ENCODE measurements around the gene FANCI. TPM values are rescaled to one million over a fixed set of nuclear protein-coding genes. Genes with fewer than 3 reads are reported as not detected.

The FANCI gene
- total RNA-seq, 2 donors from 2014 or later: 94.5 to 173 TPM

DNA sequence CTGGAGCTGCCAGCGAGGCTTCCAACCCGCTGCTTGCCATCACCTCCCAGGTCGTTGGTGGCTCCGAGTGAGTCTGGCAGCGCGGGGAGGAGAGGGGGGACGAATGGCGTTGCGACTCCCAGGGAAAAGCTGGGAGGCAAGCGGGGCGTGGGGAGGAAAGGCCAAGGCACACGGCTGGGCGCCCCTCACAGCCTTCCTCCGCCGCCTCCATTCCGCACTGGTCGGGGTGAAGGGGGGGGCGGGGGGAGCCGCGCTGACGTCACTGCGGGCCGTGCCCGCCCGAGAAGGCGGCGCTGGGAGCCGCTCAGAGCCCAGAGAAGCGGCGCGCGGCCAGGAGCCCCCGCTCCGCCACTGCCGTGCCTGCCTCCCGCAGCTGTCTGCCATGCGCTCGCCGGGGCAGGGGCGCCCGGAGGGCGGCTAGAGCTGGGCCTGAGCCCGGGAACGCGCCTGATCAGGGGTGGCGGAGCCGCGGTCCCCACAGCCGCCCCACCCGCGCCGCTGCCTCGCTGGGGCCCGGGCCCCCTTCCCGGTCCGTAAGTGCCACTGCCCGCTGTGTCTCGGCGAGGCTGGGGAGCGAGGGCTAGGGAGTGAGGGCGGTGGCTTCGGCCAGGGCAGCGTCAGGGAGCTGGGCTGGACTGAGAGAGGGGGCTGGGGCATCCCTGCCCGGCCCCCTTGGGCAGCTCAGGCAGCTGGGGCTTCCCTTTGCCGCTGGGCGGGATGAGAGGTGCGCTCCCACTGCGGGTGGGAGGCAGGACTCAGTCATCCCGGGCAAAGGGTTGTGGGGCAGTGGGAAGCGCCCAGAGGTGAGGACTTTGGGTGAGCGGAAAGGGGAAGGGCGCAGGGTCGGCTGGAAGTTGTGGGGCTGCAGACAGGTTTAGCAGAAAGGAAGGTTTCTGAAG is 118.7 kb downstream of the FANCI start:
- H3K27me3 Mint-ChIP-seq (ENCODE audit: insufficient read depth): peaks cover 98% of the 10 kb centered on the region
- H3K4me1 Mint-ChIP-seq: peaks cover 4% of the 10 kb centered on the region
- TF ChIP-seq, protein P1, sequence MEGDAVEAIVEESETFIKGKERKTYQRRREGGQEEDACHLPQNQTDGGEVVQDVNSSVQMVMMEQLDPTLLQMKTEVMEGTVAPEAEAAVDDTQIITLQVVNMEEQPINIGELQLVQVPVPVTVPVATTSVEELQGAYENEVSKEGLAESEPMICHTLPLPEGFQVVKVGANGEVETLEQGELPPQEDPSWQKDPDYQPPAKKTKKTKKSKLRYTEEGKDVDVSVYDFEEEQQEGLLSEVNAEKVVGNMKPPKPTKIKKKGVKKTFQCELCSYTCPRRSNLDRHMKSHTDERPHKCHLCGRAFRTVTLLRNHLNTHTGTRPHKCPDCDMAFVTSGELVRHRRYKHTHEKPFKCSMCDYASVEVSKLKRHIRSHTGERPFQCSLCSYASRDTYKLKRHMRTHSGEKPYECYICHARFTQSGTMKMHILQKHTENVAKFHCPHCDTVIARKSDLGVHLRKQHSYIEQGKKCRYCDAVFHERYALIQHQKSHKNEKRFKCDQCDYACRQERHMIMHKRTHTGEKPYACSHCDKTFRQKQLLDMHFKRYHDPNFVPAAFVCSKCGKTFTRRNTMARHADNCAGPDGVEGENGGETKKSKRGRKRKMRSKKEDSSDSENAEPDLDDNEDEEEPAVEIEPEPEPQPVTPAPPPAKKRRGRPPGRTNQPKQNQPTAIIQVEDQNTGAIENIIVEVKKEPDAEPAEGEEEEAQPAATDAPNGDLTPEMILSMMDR (conservative IDR thresholded peaks at IDR 0.05): no peak
- H3K27ac Mint-ChIP-seq: no peak overlapping the region
- Histone ChIP-seq H3K4me1 (ENCODE audit: control insufficient read depth, insufficient read depth, low read length) (no peaks in the 10 kb centered on the region), H3K9me3 (ENCODE audit: control insufficient read depth, low read length) (no peaks in the 10 kb centered on the region), H3K9ac (ENCODE audit: extremely low read depth, low read length, poor library complexity, severe bottlenecking) (no peak overlapping the region), H3K36me3 (ENCODE audit: control insufficient read depth, insufficient read depth, low read length) (no peaks in the 10 kb centered on the region), H3K27ac (ENCODE audit: low read depth, low read length) (peak overlapping the region; percentile 68), H3K27me3 (ENCODE audit: control insufficient read depth, insufficient read depth, low read length, poor library complexity, severe bottlenecking) (peaks cover 100% of the 10 kb centered on the region), H3K4me3 (ENCODE audit: low read length) (no peak overlapping the region)
- no peak for DNase-seq
- H3K4me3 Mint-ChIP-seq: no peak overlapping the region
- 3 to 6% methylated on average over 21 to 72 of the region's 73 CpGs for WGBS, 2 experiments (ENCODE audit: insufficient coverage in 1 of 2, insufficient read length in 1 of 2)
- H3K9me3 Mint-ChIP-seq: peaks cover 3% of the 10 kb centered on the region
- no peaks in the 10 kb centered on the region for H3K36me3 Mint-ChIP-seq (ENCODE audit: low read depth)

- no peaks in the 10 kb centered on the region for H3K36me3 ChIP-seq (ENCODE audit: control insufficient read depth, insufficient read depth, low read length)
- peaks cover 4% of the 10 kb centered on the region for H3K4me1 Mint-ChIP-seq
Observed at GRCh38 chr15:89363133-89363532, 119.4 kb downstream of the FANCI start.

DNA sequence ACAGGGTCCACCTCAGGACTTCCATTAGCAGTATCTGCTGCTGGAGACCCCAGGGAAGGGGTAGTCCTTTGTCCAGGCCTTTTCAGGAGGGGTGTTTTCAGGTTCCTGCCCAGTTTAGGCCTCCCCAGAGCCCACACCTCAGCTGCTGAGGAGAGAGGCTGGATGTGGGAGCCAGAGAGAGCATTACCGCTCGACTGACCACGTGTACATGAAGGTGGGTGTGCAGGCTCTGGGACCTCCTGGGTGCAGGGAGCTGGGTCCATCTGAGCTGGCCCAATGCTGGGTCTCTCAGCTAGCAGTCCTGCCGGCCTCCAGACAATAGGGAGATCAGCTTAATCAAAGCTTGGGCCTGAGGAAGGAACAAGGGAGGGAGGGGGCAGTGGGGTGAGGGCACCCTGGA is 120.0 kb downstream of the FANCI start:
- no peak overlapping the region for H3K27ac Mint-ChIP-seq
- H3K9ac ChIP-seq (ENCODE audit: extremely low read depth, low read length, poor library complexity, severe bottlenecking): no peak overlapping the region
- H3K9me3 ChIP-seq (ENCODE audit: control insufficient read depth, low read length): no peaks in the 10 kb centered on the region
- H3K36me3 ChIP-seq (ENCODE audit: control insufficient read depth, insufficient read depth, low read length): no peaks in the 10 kb centered on the region
- H3K27ac ChIP-seq (ENCODE audit: low read depth, low read length): no peak overlapping the region
- no peaks in the 10 kb centered on the region for H3K36me3 Mint-ChIP-seq (ENCODE audit: low read depth)
- no peak for DNase-seq
- H3K4me3 ChIP-seq (ENCODE audit: low read length): no peak overlapping the region
- H3K9me3 Mint-ChIP-seq: peaks cover 3% of the 10 kb centered on the region
- 20 to 32% methylated on average over 1 to 4 of the region's 4 CpGs for WGBS, 2 experiments (ENCODE audit: insufficient coverage in 1 of 2, insufficient read length in 1 of 2)
- TF ChIP-seq, protein P1 (conservative IDR thresholded peaks at IDR 0.05): no peak
- H3K4me1 Mint-ChIP-seq: peaks cover 4% of the 10 kb centered on the region
- H3K4me1 ChIP-seq (ENCODE audit: control insufficient read depth, insufficient read depth, low read length): no peaks in the 10 kb centered on the region
- H3K4me3 Mint-ChIP-seq: no peak overlapping the region
- peaks cover 100% of the 10 kb centered on the region for H3K27me3 ChIP-seq (ENCODE audit: control insufficient read depth, insufficient read depth, low read length, poor library complexity, severe bottlenecking)
- peaks cover 98% of the 10 kb centered on the region for H3K27me3 Mint-ChIP-seq (ENCODE audit: insufficient read depth)

More at GRCh38 chr15:89363133-89363532, 119.4 kb downstream of the FANCI start:
- Histone ChIP-seq H3K4me1 (ENCODE audit: control insufficient read depth, insufficient read depth, low read length) (no peaks in the 10 kb centered on the region), H3K9me3 (ENCODE audit: control insufficient read depth, low read length) (no peaks in the 10 kb centered on the region), H3K9ac (ENCODE audit: extremely low read depth, low read length, poor library complexity, severe bottlenecking) (no peak overlapping the region), H3K4me3 (ENCODE audit: low read length) (no peak overlapping the region), H3K27me3 (ENCODE audit: control insufficient read depth, insufficient read depth, low read length, poor library complexity, severe bottlenecking) (peaks cover 100% of the 10 kb centered on the region), H3K27ac (ENCODE audit: low read depth, low read length) (no peak overlapping the region)
- H3K27me3 Mint-ChIP-seq (ENCODE audit: insufficient read depth): peaks cover 98% of the 10 kb centered on the region
- no peak for DNase-seq
- no peak overlapping the region for H3K4me3 Mint-ChIP-seq
- 33 to 34% methylated on average over 5 to 6 of the region's 6 CpGs for WGBS, 2 experiments (ENCODE audit: insufficient coverage in 1 of 2, insufficient read length in 1 of 2)
- H3K27ac Mint-ChIP-seq: no peak overlapping the region
- TF ChIP-seq, protein P1 (conservative IDR thresholded peaks at IDR 0.05): no peak
- no peaks in the 10 kb centered on the region for H3K36me3 Mint-ChIP-seq (ENCODE audit: low read depth)
- peaks cover 3% of the 10 kb centered on the region for H3K9me3 Mint-ChIP-seq

All from endodermal cell (in vitro differentiated cells).